GM12892 (cell line): ENCODE measurements around the gene GPR61.

Experiments used
- POLR2AphosphoS5 ChIP-seq: IDR thresholded peaks from 2 replicates; pipeline ENCODE4 v1.6.1; 2011; ENCODE audit warnings: low read depth, low read length, control low read depth
- TAF1 ChIP-seq: IDR thresholded peaks from 2 replicates; pipeline ENCODE4 v1.6.1; 2011; ENCODE audit warnings: low read depth, mild to moderate bottlenecking, control low read depth, low read length, borderline replicate concordance

GRCh38 chr1:109523706-109524105 is 16.0 kb upstream of the GPR61 start:
- TF ChIP-seq POLR2AphosphoS5 (no peak), TAF1 (no peak)
